Trophoblast cell (in vitro differentiated cells and primary cell): ENCODE results near the gene AGAP1.

Source experiments
- DNase-seq, 2 donors: peaks; one replicate each; pipeline ENCODE4 v3.0.0-alpha.2; 2016
- H2AFZ ChIP-seq: 2 replicates; pipeline ENCODE4 v1.6.1; 2013; ENCODE audit warnings: low read length, moderate library complexity, mild to moderate bottlenecking; ENCODE audit not compliant: insufficient read depth, poor library complexity
- H2AK5ac ChIP-seq: 2 replicates; pipeline ENCODE4 v1.6.1; 2013; ENCODE audit warnings: mild to moderate bottlenecking, low read length
- H2BK120ac ChIP-seq: 2 replicates; pipeline ENCODE4 v1.6.1; 2013; ENCODE audit warnings: low read length, mild to moderate bottlenecking, moderate library complexity; ENCODE audit not compliant: insufficient read depth, poor library complexity
- H2BK12ac ChIP-seq: 2 replicates; pipeline ENCODE4 v1.6.1; 2013; ENCODE audit warnings: mild to moderate bottlenecking, low read length, moderate library complexity
- H2BK5ac ChIP-seq: 2 replicates; pipeline ENCODE4 v1.6.1; 2013; ENCODE audit warnings: low read length, low read depth, moderate library complexity, mild to moderate bottlenecking; ENCODE audit not compliant: poor library complexity
- H3K14ac ChIP-seq: 2 replicates; pipeline ENCODE4 v1.6.1; 2013; ENCODE audit warnings: mild to moderate bottlenecking, low read length
- H3K18ac ChIP-seq: 2 replicates; pipeline ENCODE4 v1.6.1; 2013; ENCODE audit warnings: mild to moderate bottlenecking, low read length
- H3K23ac ChIP-seq: 2 replicates; pipeline ENCODE4 v1.6.1; 2013; ENCODE audit warnings: low read length
- H3K27ac ChIP-seq: 2 replicates; pipeline ENCODE4 v1.5.1; 2013; ENCODE audit warnings: low read depth, mild to moderate bottlenecking, inconsistent platforms, low read length, moderate library complexity
- H3K27me3 ChIP-seq: 2 replicates; pipeline ENCODE4 v1.6.1; 2013; ENCODE audit warnings: inconsistent platforms, mild to moderate bottlenecking, low read length, moderate library complexity; ENCODE audit not compliant: insufficient read depth
- H3K36me3 ChIP-seq, 2 experiments: 1 replicate in 1 of 2; 2 replicates in 1 of 2; pipeline ENCODE4 v1.6.1; 2013; ENCODE audit warnings: low read length in 2 of 2, mild to moderate bottlenecking in 2 of 2, moderate library complexity in 1 of 2; ENCODE audit not compliant: insufficient read depth in 2 of 2, control insufficient read depth in 1 of 2
- H3K4ac ChIP-seq: 2 replicates; pipeline ENCODE4 v1.6.1; 2013; ENCODE audit warnings: low read depth, mild to moderate bottlenecking, low read length, moderate library complexity
- H3K4me1 ChIP-seq, 2 experiments: 1 replicate in 1 of 2; 2 replicates in 1 of 2; pipeline ENCODE4 v1.6.1; 2013; ENCODE audit warnings: low read length in 2 of 2, mild to moderate bottlenecking in 2 of 2, moderate library complexity in 1 of 2; ENCODE audit not compliant: insufficient read depth in 2 of 2, control insufficient read depth in 1 of 2
- H3K4me2 ChIP-seq: 2 replicates; pipeline ENCODE4 v1.6.1; 2013; ENCODE audit warnings: inconsistent platforms, mild to moderate bottlenecking, low read length, moderate library complexity
- H3K4me3 ChIP-seq: 2 replicates; pipeline ENCODE4 v1.5.1; 2013; ENCODE audit warnings: mild to moderate bottlenecking, low read depth, low read length, inconsistent platforms
- H3K79me1 ChIP-seq: one replicate; pipeline ENCODE4 v1.6.1; 2013; ENCODE audit warnings: low read length
- H3K79me2 ChIP-seq: 2 replicates; pipeline ENCODE4 v1.6.1; 2013; ENCODE audit warnings: low read length, mild to moderate bottlenecking; ENCODE audit not compliant: control insufficient read depth, insufficient read depth, poor library complexity
- H3K9ac ChIP-seq: 2 replicates; pipeline ENCODE4 v1.6.1; 2013; ENCODE audit warnings: mild to moderate bottlenecking, low read length
- H3K9me3 ChIP-seq: 2 replicates; pipeline ENCODE4 v1.6.1; 2013; ENCODE audit warnings: low read depth, mild to moderate bottlenecking, control low read depth, inconsistent platforms, low read length; ENCODE audit not compliant: insufficient read depth
- H4K12ac ChIP-seq: 2 replicates; pipeline ENCODE4 v1.6.1; 2013; ENCODE audit warnings: low read depth, mild to moderate bottlenecking, low read length, moderate library complexity
- H4K8ac ChIP-seq: 2 replicates; pipeline ENCODE4 v1.6.1; 2013; ENCODE audit warnings: low read depth, mild to moderate bottlenecking, low read length, moderate library complexity
- H4K91ac ChIP-seq: one replicate; pipeline ENCODE4 v1.6.1; 2013; ENCODE audit warnings: low read depth, mild to moderate bottlenecking, low read length, moderate library complexity
- WGBS: extraction: QIAGEN DNeasy Blood & Tissue Kit; methylation state at CpG from one replicate; pipeline ENCODE4 v1.1.7; 2013; ENCODE audit warnings: missing lambda C conversion rate; ENCODE audit not compliant: insufficient read length, insufficient coverage; ENCODE audit errors: extremely low coverage; 5-methylcytosine and 5-hydroxymethylcytosine counted together

Gene AGAP1

DNA sequence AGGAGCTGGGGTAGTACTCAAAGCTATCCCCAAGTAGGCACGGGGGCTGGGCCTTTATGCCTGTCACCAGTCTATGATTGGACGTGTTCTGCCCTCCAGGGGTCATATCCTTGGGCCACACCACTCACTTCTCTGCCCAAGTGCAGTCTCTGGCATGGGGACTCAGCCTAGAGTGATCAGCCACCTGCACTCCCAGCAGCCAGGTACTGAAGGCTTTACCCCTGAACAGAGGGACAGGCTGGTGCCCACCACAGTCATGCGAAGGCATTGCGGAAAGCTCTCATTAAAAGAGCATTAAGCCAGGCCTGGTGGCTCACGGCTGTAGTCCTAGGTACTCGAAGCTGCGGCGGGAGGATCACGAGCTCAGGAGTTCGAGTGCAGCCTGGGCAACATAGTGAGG lies 199.4 kb downstream of the AGAP1 start:
- DNase-seq: no peak
- no peak overlapping the region for H3K23ac ChIP-seq
- no peaks in the 10 kb centered on the region for H3K79me1 ChIP-seq
- H3K79me2 ChIP-seq: peaks cover 2% of the 10 kb centered on the region
- no peak overlapping the region for H3K14ac ChIP-seq
- no peak overlapping the region for H2BK120ac ChIP-seq
- no peaks in the 10 kb centered on the region for H3K27me3 ChIP-seq
- no CpG with 5 or more reads among the region's 10 CpGs for WGBS
- no peaks in the 10 kb centered on the region for H3K36me3 ChIP-seq
- H2BK5ac ChIP-seq: no peak overlapping the region
- no peak overlapping the region for H3K27ac ChIP-seq
- H3K9ac ChIP-seq: no peak overlapping the region
- no peak overlapping the region for H4K8ac ChIP-seq
- no peaks in the 10 kb centered on the region for H3K9me3 ChIP-seq
- H4K91ac ChIP-seq: no peak overlapping the region
- peak overlapping the region; percentile 12 for H3K4ac ChIP-seq
- no peak overlapping the region for H4K12ac ChIP-seq
- no peak overlapping the region for H3K4me3 ChIP-seq
- H3K18ac ChIP-seq: no peak overlapping the region
- H3K4me1 ChIP-seq: peaks cover 0 to 2% of the 10 kb centered on the region in 2 experiments
- H2BK12ac ChIP-seq: no peak overlapping the region
- no peak overlapping the region for H3K4me2 ChIP-seq
- H2AK5ac ChIP-seq: no peak overlapping the region
- no peak overlapping the region for H2AFZ ChIP-seq

DNA sequence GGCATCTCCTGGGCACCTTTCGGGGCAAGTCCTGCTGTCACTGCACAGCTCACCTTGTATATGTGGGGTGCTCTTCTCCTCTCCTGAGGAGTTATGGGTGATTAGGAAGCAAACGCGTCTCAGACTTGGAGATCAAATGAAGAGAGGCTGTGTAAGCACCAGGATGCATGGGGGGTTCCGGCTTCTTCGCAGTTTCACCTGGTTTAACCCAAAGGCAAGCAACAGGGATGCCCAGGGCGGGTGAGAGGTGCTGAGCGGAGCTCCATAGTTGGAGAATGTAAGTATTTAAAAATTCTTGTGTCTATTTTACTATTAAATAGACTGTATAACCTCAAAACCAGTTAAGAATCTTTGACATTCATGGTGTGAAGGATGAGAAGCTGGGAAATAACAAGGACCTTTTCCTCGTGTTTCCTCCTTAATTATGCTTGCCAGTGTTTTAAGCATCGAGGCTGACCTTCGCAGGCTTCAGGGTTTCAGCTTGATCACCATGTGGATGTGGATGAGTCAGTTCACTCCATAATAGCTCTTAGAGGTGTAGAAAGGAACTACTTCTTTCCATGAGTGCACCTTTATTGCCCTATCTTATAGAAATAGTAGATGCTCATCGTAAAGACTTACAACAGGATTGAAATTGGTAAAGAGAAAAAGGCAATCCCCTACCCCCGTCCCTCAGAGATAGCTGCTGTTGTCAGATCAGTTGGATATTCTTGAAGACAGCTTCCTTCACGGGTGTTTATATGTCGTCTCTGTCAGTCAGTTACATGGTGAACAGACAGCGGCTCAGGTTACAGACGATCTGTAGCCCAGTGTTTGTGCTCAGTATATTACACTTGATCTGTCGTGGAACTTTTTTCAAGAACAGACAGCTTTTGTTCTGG lies 201.1 kb downstream of the AGAP1 start:
- Histone ChIP-seq H3K4me1 (peaks cover 0 to 2% of the 10 kb centered on the region in 2 experiments), H3K27ac (no peak overlapping the region), H3K27me3 (no peaks in the 10 kb centered on the region), H3K9me3 (no peaks in the 10 kb centered on the region), H3K4me3 (no peak overlapping the region), H2BK120ac (no peak overlapping the region), H2BK12ac (no peak overlapping the region), H2AFZ (no peak overlapping the region), H3K9ac (no peak overlapping the region), H3K36me3 (no peaks in the 10 kb centered on the region), H3K4me2 (no peak overlapping the region), H3K4ac (no peak overlapping the region), H3K79me1 (no peaks in the 10 kb centered on the region), H4K8ac (no peak overlapping the region), H2AK5ac (no peak overlapping the region), H4K12ac (no peak overlapping the region), H3K18ac (no peak overlapping the region), H2BK5ac (no peak overlapping the region), H4K91ac (no peak overlapping the region), H3K79me2 (peaks cover 2% of the 10 kb centered on the region), H3K23ac (no peak overlapping the region), H3K14ac (no peak overlapping the region)
- no peak for DNase-seq
- no CpG with 5 or more reads among the region's 17 CpGs for WGBS

DNA sequence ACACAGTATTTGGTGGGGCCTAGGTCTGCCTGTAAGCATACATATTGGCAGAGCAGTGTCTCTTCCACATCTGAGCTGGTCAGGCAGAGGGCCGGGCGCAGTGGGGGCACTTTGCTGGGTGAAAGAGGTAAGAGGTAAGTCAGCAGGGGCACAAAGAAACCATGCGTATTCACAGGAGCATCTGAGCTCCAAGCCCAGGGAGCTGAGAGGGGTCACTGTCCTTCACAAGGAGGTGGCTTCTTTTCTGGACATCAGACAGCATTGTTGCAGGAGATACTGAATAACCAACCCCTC lies 201.7 kb downstream of the AGAP1 start:
- H3K4me1 ChIP-seq: peaks cover 0 to 2% of the 10 kb centered on the region in 2 experiments
- H3K79me1 ChIP-seq: no peaks in the 10 kb centered on the region
- H4K8ac ChIP-seq: no peak overlapping the region
- H3K23ac ChIP-seq: no peak overlapping the region
- no peaks in the 10 kb centered on the region for H3K9me3 ChIP-seq
- no peak overlapping the region for H3K4me3 ChIP-seq
- no peak overlapping the region for H3K27ac ChIP-seq
- H4K91ac ChIP-seq: no peak overlapping the region
- no CpG with 5 or more reads among the region's 3 CpGs for WGBS
- H2BK5ac ChIP-seq: no peak overlapping the region
- no peak overlapping the region for H2BK120ac ChIP-seq
- no peak overlapping the region for H3K14ac ChIP-seq
- H3K18ac ChIP-seq: no peak overlapping the region
- H3K9ac ChIP-seq: no peak overlapping the region
- no peaks in the 10 kb centered on the region for H3K36me3 ChIP-seq
- no peak overlapping the region for H3K4ac ChIP-seq
- no peak overlapping the region for H2BK12ac ChIP-seq
- no peak overlapping the region for H2AFZ ChIP-seq
- H3K79me2 ChIP-seq: peaks cover 2% of the 10 kb centered on the region
- H4K12ac ChIP-seq: no peak overlapping the region
- no peak for DNase-seq
- H3K27me3 ChIP-seq: no peaks in the 10 kb centered on the region
- no peak overlapping the region for H3K4me2 ChIP-seq
- no peak overlapping the region for H2AK5ac ChIP-seq

DNA sequence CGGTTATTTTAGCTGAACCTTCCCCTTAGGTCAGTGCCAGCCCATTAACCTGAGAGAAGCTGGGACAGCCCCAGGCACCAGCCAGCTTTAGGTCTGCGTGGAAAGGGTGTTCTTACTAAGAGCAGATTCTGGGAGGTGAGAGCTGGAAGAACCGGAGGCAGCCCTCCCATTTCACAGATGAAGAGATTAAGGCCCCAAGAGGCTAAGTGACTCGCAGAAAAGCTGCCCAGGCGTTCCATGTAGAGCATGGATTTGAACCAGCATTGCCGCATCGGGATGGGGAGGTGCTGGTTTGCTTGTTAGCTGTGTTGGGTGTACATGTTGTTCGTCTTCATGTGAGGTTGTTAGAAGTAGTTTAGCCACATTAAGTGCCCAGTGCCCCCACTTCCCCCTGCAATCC lies 203.2 kb downstream of the AGAP1 start:
- Histone ChIP-seq H2AK5ac (no peak overlapping the region), H2BK120ac (no peak overlapping the region), H3K9ac (no peak overlapping the region), H3K36me3 (no peaks in the 10 kb centered on the region), H3K79me2 (peaks cover 2% of the 10 kb centered on the region), H3K9me3 (no peaks in the 10 kb centered on the region), H2BK5ac (no peak overlapping the region), H3K4me3 (no peak overlapping the region), H3K23ac (no peak overlapping the region), H3K4me2 (no peak overlapping the region), H4K12ac (no peak overlapping the region), H3K14ac (no peak overlapping the region), H3K27ac (no peak overlapping the region), H3K4ac (no peak overlapping the region), H3K4me1 (peaks cover 0 to 4% of the 10 kb centered on the region in 2 experiments), H3K79me1 (no peaks in the 10 kb centered on the region), H4K8ac (no peak overlapping the region), H2BK12ac (no peak overlapping the region), H3K27me3 (no peaks in the 10 kb centered on the region), H2AFZ (no peak overlapping the region), H3K18ac (no peak overlapping the region), H4K91ac (no peak overlapping the region)
- DNase-seq: no peak
- WGBS: no CpG with 5 or more reads among the region's 8 CpGs
